WTC11 (cell line): ENCODE measurements around the gene ECT2. TPM values are rescaled to one million over a fixed set of nuclear protein-coding genes. Genes with fewer than 3 reads are reported as not detected.

Source experiments
- ATAC-seq: fragments of 200-7000 bp; cut with Tn5 transposase; 2 replicates; pipeline ENCODE4 v1.10.0; 2021; ENCODE audit warnings: mild to moderate bottlenecking, moderate library complexity
- CTCF ChIA-PET: fragments of 300-600 bp; sonication (Branson Sonifier 250); formaldehyde crosslinking; loops from one replicate; lab custom pipeline; 2021; ENCODE audit warnings: antibody characterized with exemption; lab: Charles Lee
- POLR2A ChIA-PET: fragments of 350-600 bp; sonication (Branson Sonifier 250); formaldehyde crosslinking; loops from one replicate; lab custom pipeline; 2021; ENCODE audit warnings: antibody characterized with exemption; lab: Charles Lee
- DNase-seq: peaks from one replicate; pipeline ENCODE4 v3.0.0; 2021; ENCODE audit warnings: low spot score
- H3K27ac Mint-ChIP-seq: 2 replicates; pipeline ENCODE4 v1.8.0; 2021; ENCODE audit warnings: mixed read lengths
- H3K27me3 Mint-ChIP-seq: 2 replicates; pipeline ENCODE4 v1.8.0; 2021; ENCODE audit warnings: low read depth, mild to moderate bottlenecking, moderate library complexity, mixed read lengths
- H3K36me3 Mint-ChIP-seq: 2 replicates; pipeline ENCODE4 v1.8.0; 2021; ENCODE audit warnings: mixed read lengths
- H3K4me1 Mint-ChIP-seq: 2 replicates; pipeline ENCODE4 v1.8.0; 2022; ENCODE audit warnings: mixed read lengths
- H3K4me3 Mint-ChIP-seq: 2 replicates; pipeline ENCODE4 v1.8.0; 2021; ENCODE audit warnings: mild to moderate bottlenecking, moderate library complexity, mixed read lengths
- H3K9me3 Mint-ChIP-seq: 2 replicates; pipeline ENCODE4 v1.8.0; 2021; ENCODE audit warnings: mixed read lengths
- ATF1 ChIP-seq: sonication (generic); formaldehyde crosslinking; IDR thresholded peaks from 2 replicates; pipeline ENCODE4 v1.8.1; 2023; ENCODE audit warnings: mild to moderate bottlenecking, moderate library complexity, missing genetic modification reagents
- ATF2 ChIP-seq: sonication (generic); formaldehyde crosslinking; IDR thresholded peaks from 2 replicates; pipeline ENCODE4 v1.8.1; 2022; ENCODE audit warnings: low read depth, missing genetic modification reagents, borderline replicate concordance
- ATF3 ChIP-seq: sonication (generic); formaldehyde crosslinking; conservative IDR thresholded peaks from 2 replicates; pipeline ENCODE4 v1.8.1; 2022; ENCODE audit warnings: mild to moderate bottlenecking, missing genetic modification reagents
- CTCF ChIP-seq: fragments of 200-600 bp; IDR thresholded peaks from 2 replicates; pipeline ENCODE4 v1.8.0; 2022; ENCODE audit warnings: antibody characterized with exemption
- EMX1 ChIP-seq: fragments of 250-450 bp; sonication (Bioruptor Pico); IDR thresholded peaks from 2 replicates; pipeline ENCODE4 v1.8.0; 2021; ENCODE audit warnings: mild to moderate bottlenecking
- ESRRA ChIP-seq: sonication (generic); formaldehyde crosslinking; IDR thresholded peaks from 2 replicates; pipeline ENCODE4 v1.8.1; 2022; ENCODE audit warnings: mild to moderate bottlenecking, missing genetic modification reagents, borderline replicate concordance
- GABPB1 ChIP-seq: sonication (generic); formaldehyde crosslinking; IDR thresholded peaks from 2 replicates; pipeline ENCODE4 v1.8.1; 2023; ENCODE audit warnings: mild to moderate bottlenecking, missing genetic modification reagents
- HMGA2 ChIP-seq: fragments of 250-450 bp; sonication (Bioruptor Pico); IDR thresholded peaks from 2 replicates; pipeline ENCODE4 v1.4.0; 2021; ENCODE audit warnings: mild to moderate bottlenecking, moderate library complexity
- IRF2 ChIP-seq: sonication (generic); formaldehyde crosslinking; IDR thresholded peaks from 2 replicates; pipeline ENCODE4 v1.8.0; 2022; ENCODE audit warnings: low read depth, missing genetic modification reagents, borderline replicate concordance
- PRDM15 ChIP-seq: sonication (generic); formaldehyde crosslinking; IDR thresholded peaks from 2 replicates; pipeline ENCODE4 v1.8.0; 2022; ENCODE audit warnings: missing genetic modification reagents
- PREB ChIP-seq: sonication (generic); formaldehyde crosslinking; IDR thresholded peaks from 2 replicates; pipeline ENCODE4 v1.8.1; 2022; ENCODE audit warnings: mild to moderate bottlenecking, missing genetic modification reagents, moderate library complexity, borderline replicate concordance
- PRRX2 ChIP-seq: fragments of 250-450 bp; sonication (Bioruptor Pico); IDR thresholded peaks from 2 replicates; pipeline ENCODE4 v1.8.0; 2021; ENCODE audit warnings: mild to moderate bottlenecking
- SMAD3 ChIP-seq: sonication (generic); formaldehyde crosslinking; IDR thresholded peaks from 2 replicates; pipeline ENCODE4 v1.8.0; 2022; ENCODE audit warnings: missing genetic modification reagents, mild to moderate bottlenecking, borderline replicate concordance
- TCF7 ChIP-seq: sonication (generic); formaldehyde crosslinking; IDR thresholded peaks from 2 replicates; pipeline ENCODE4 v1.8.0; 2022; ENCODE audit warnings: mild to moderate bottlenecking, low read depth, missing genetic modification reagents, moderate library complexity
- ZNF121 ChIP-seq: sonication (generic); formaldehyde crosslinking; IDR thresholded peaks from 2 replicates; pipeline ENCODE4 v1.8.0; 2023; ENCODE audit warnings: missing genetic modification reagents
- ZNF281 ChIP-seq: sonication (generic); formaldehyde crosslinking; IDR thresholded peaks from 2 replicates; pipeline ENCODE4 v1.8.0; 2023; ENCODE audit warnings: mild to moderate bottlenecking, missing genetic modification reagents
- ZNF317 ChIP-seq: sonication (generic); formaldehyde crosslinking; IDR thresholded peaks from 2 replicates; pipeline ENCODE4 v1.8.1; 2023; ENCODE audit warnings: low read depth, mild to moderate bottlenecking, moderate library complexity, missing genetic modification reagents, borderline replicate concordance
- ZNF396 ChIP-seq: fragments of 250-450 bp; sonication (Bioruptor Pico); IDR thresholded peaks from 2 replicates; pipeline ENCODE4 v1.8.0; 2021; ENCODE audit warnings: mild to moderate bottlenecking, moderate library complexity, borderline replicate concordance
- ZNF423 ChIP-seq: fragments of 250-450 bp; sonication (Bioruptor Pico); IDR thresholded peaks from 2 replicates; pipeline ENCODE4 v2.1.2; 2022; ENCODE audit warnings: mild to moderate bottlenecking, moderate library complexity
- total RNA-seq: library from RNA; stranded (reverse); gene quantifications from 3 replicates; pipeline ENCODE4 v1.2.3, GENCODE V29; 2021

The ECT2 gene
- total RNA-seq, 1 experiment from 2014 or later, result 97.7 TPM

- TF ChIP-seq CTCF (no peak), ATF1 (no peak)
Observed at GRCh38 chr3:172749230-172749965, 1.1 kb upstream of the ECT2 start (continued).

- Mint-ChIP-seq H3K27ac (peak overlapping the region; percentile 87), H3K4me3 (peak overlapping the region; percentile 97)
- no peak for TF ChIP-seq PREB (CRISPR knock-in tag)
- no peak for TF ChIP-seq ZNF121 (CRISPR knock-in tag)
- TF ChIP-seq IRF2, result no peak
- TF ChIP-seq ZNF396 (CRISPR knock-in tag), result no peak
Observed at GRCh38 chr3:172750069-172750367, 508 bp upstream of the ECT2 start.

GRCh38 chr3:172751175-172751704 is 714 bp downstream of the ECT2 start:
- Mint-ChIP-seq H3K36me3 (peaks cover 30% of the 10 kb centered on the region), H3K27ac (peak overlapping the region; percentile 99; the same call in 1 of the 2 replicates), H3K27me3 (no peaks in the 10 kb centered on the region), H3K9me3 (peaks cover 4% of the 10 kb centered on the region; the same call in 1 of the 2 replicates), H3K4me3 (peak overlapping the region; percentile 97), H3K4me1 (peaks cover 40% of the 10 kb centered on the region)
- ATAC-seq (no peak), DNase-seq (no peak)
- POLR2A ChIA-PET, result interaction anchor here (1.0 kb wide), 2 partner anchors 42 to 78 kb away, joined by 3 to 4 read pairs; no protein-coding TSS in a partner anchor
- CTCF ChIA-PET, result interaction anchor here (0.8 to 2.3 kb wide), 9 partner anchors 13 to 422 kb away, joined by 3 to 27 read pairs (median 5); partner anchors contain the start of gene NCEH1
- TF ChIP-seq ZNF281 (CRISPR knock-in tag), result no peak
- no peak for TF ChIP-seq ZNF423 (CRISPR knock-in tag)
- TF ChIP-seq EMX1 (CRISPR knock-in tag), result no peak
- TF ChIP-seq GABPB1, result no peak
- no peak for TF ChIP-seq ZNF317 (CRISPR knock-in tag)
- TF ChIP-seq ATF2 (CRISPR knock-in tag), result no peak
- no peak for TF ChIP-seq ESRRA (CRISPR knock-in tag)
- TF ChIP-seq SMAD3 (CRISPR knock-in tag), result no peak
- no peak for TF ChIP-seq TCF7 (CRISPR knock-in tag)
- no peak; the same call in 1 of the 2 replicates for TF ChIP-seq PRDM15 (CRISPR knock-in tag)
- no peak for TF ChIP-seq HMGA2 (CRISPR knock-in tag)
- no peak for TF ChIP-seq PREB (CRISPR knock-in tag)
- no peak for TF ChIP-seq PRRX2
- TF ChIP-seq ATF3, result no peak

More at GRCh38 chr3:172750069-172750367, 508 bp upstream of the ECT2 start:
- peaks cover 4% of the 10 kb centered on the region; the same call in 1 of the 2 replicates for H3K9me3 Mint-ChIP-seq
- peaks cover 19% of the 10 kb centered on the region for H3K36me3 Mint-ChIP-seq
- ATAC-seq (peak; percentile 10), DNase-seq (no peak)
- no peaks in the 10 kb centered on the region for H3K27me3 Mint-ChIP-seq
- peaks cover 47% of the 10 kb centered on the region for H3K4me1 Mint-ChIP-seq
- POLR2A ChIA-PET, result interaction anchor here (0.6 to 1.1 kb wide), 7 partner anchors 15 to 1526 kb away, joined by 3 to 4 read pairs (median 4); no protein-coding TSS in a partner anchor
- CTCF ChIA-PET, result interaction anchor here (0.7 to 2.3 kb wide), 12 partner anchors 37 to 421 kb away, joined by 3 to 27 read pairs (median 3); partner anchors contain the start of gene NCEH1
